ENCODE results near the gene ACVR2A.
A peak's percentile ranks its signal among the peaks of the same experiment; 100 is the strongest.

Gene ACVR2A

GRCh38 chr2:147844697-147845410 lies at the start of gene ACVR2A:
Gene ACVR2A, plus strand, starts transcription at chr2:147845029. Its CDS starts 124 bp downstream, at chr2:147845153.
- DNase-seq (ENCODE audit: low read depth, low spot score): no peak

- DNase-seq (ENCODE audit: low read depth, low spot score): no peak
Observed at GRCh38 chr2:147800316-147800715, 44.5 kb upstream of the ACVR2A start.

- DNase-seq (ENCODE audit: low read depth, low spot score): no peak
Observed at GRCh38 chr2:147806846-147807245, 38.0 kb upstream of the ACVR2A start.

- no peak for DNase-seq (ENCODE audit: low read depth, low spot score)
Observed at GRCh38 chr2:147808520-147808919, 36.3 kb upstream of the ACVR2A start.

GRCh38 chr2:147810883-147811765 lies 33.7 kb upstream of the ACVR2A start:
- DNase-seq (ENCODE audit: low read depth, low spot score): no peak

GRCh38 chr2:147818741-147819140 lies 26.1 kb upstream of the ACVR2A start:
- DNase-seq (ENCODE audit: low read depth, low spot score): no peak

- no peak for DNase-seq (ENCODE audit: low read depth, low spot score)
Observed at GRCh38 chr2:147824620-147825019, 20.2 kb upstream of the ACVR2A start.

GRCh38 chr2:147826278-147827087 lies 18.3 kb upstream of the ACVR2A start:
- no peak for DNase-seq (ENCODE audit: low read depth, low spot score)

GRCh38 chr2:147827088-147827375 lies 17.8 kb upstream of the ACVR2A start:
- DNase-seq (ENCODE audit: low read depth, low spot score): no peak

- DNase-seq (ENCODE audit: low read depth, low spot score): peak; percentile 64
Observed at GRCh38 chr2:147829106-147829505, 15.7 kb upstream of the ACVR2A start.

GRCh38 chr2:147836099-147836498 lies 8.7 kb upstream of the ACVR2A start:
- no peak for DNase-seq (ENCODE audit: low read depth, low spot score)

- DNase-seq (ENCODE audit: low read depth, low spot score): peak; percentile 27
Observed at GRCh38 chr2:147843391-147843863, 1.4 kb upstream of the ACVR2A start.

GRCh38 chr2:147843864-147844696 lies 749 bp upstream of the ACVR2A start:
- DNase-seq (ENCODE audit: low read depth, low spot score): peak; percentile 52

- no peak for DNase-seq (ENCODE audit: low read depth, low spot score)
Observed at GRCh38 chr2:147845411-147845971, 662 bp downstream of the ACVR2A start.

- DNase-seq (ENCODE audit: low read depth, low spot score): no peak
Observed at GRCh38 chr2:147846412-147847081, 1.7 kb downstream of the ACVR2A start.

- no peak for DNase-seq (ENCODE audit: low read depth, low spot score)
Observed at GRCh38 chr2:147847746-147848391, 3.0 kb downstream of the ACVR2A start.

GRCh38 chr2:147850838-147851237 lies 6.0 kb downstream of the ACVR2A start:
- DNase-seq (ENCODE audit: low read depth, low spot score): no peak

- DNase-seq (ENCODE audit: low read depth, low spot score): no peak
Observed at GRCh38 chr2:147851244-147851930, 6.6 kb downstream of the ACVR2A start.

GRCh38 chr2:147854557-147855134 lies 9.8 kb downstream of the ACVR2A start:
- DNase-seq (ENCODE audit: low read depth, low spot score): no peak
